ENCODE results near the gene TEX35. TPM values are rescaled to one million over a fixed set of nuclear protein-coding genes. Genes with fewer than 3 reads are reported as not detected.

Gene TEX35
- total and polyA plus RNA-seq, 4 donors, result not detected

DNA sequence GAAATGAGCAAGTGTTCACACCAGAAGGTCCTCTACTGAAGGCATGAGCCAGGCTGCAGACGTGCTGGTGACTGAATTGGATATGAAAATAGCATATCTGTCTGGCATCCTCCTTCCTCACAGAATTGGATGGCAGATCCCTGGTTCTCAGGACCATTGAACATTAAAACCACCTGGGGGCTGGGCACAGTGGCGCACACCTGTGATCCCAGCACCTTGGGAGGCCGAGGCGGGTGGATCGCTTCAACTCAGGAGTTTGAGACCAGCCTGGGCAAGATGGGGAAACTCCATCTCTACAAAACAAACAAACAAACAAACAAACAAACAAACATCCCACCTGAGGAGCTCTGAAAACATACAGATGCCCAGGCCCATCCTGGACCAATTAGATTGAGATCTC is 23.4 kb downstream of the TEX35 start:
- DNase-seq, result no peak
- no peaks in the 10 kb centered on the region for H3K36me3 ChIP-seq (ENCODE audit: control insufficient read depth in 4 of 4, insufficient read depth in 4 of 4, low read length in 4 of 4)
- H3K4me1 ChIP-seq (ENCODE audit: control insufficient read depth in 5 of 5, insufficient read depth in 5 of 5, low read length in 5 of 5), result peaks cover 0 to 14% (median 4%) of the 10 kb centered on the region in 5 donors
- ATAC-seq (ENCODE audit: insufficient read depth, low FRiP score), result no peak
- no peak overlapping the region for H3K4me3 ChIP-seq
- H3K9me3 ChIP-seq (ENCODE audit: control insufficient read depth in 4 of 4, insufficient read depth in 3 of 4, low read length in 3 of 4), result no peaks in the 10 kb centered on the region
- H3K9ac ChIP-seq (ENCODE audit: insufficient read depth in 1 of 2, low read length in 2 of 2), result no peak overlapping the region
- no peaks in the 10 kb centered on the region for H3K27me3 ChIP-seq (ENCODE audit: control insufficient read depth in 3 of 3, insufficient read depth in 3 of 3, low read length in 2 of 3)
- 92 to 98% methylated on average over 5 of the region's 5 CpGs for WGBS, 2 donors
- H3K27ac ChIP-seq (ENCODE audit: low read depth in 1 of 2, low read length in 1 of 2), result peak overlapping the region in 1 of 2 donors; percentile 79
- TF ChIP-seq, protein P1, sequence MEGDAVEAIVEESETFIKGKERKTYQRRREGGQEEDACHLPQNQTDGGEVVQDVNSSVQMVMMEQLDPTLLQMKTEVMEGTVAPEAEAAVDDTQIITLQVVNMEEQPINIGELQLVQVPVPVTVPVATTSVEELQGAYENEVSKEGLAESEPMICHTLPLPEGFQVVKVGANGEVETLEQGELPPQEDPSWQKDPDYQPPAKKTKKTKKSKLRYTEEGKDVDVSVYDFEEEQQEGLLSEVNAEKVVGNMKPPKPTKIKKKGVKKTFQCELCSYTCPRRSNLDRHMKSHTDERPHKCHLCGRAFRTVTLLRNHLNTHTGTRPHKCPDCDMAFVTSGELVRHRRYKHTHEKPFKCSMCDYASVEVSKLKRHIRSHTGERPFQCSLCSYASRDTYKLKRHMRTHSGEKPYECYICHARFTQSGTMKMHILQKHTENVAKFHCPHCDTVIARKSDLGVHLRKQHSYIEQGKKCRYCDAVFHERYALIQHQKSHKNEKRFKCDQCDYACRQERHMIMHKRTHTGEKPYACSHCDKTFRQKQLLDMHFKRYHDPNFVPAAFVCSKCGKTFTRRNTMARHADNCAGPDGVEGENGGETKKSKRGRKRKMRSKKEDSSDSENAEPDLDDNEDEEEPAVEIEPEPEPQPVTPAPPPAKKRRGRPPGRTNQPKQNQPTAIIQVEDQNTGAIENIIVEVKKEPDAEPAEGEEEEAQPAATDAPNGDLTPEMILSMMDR (IDR thresholded peaks at IDR 0.05; ENCODE audit: control extremely low read depth, extremely low read depth), result no peak

DNA sequence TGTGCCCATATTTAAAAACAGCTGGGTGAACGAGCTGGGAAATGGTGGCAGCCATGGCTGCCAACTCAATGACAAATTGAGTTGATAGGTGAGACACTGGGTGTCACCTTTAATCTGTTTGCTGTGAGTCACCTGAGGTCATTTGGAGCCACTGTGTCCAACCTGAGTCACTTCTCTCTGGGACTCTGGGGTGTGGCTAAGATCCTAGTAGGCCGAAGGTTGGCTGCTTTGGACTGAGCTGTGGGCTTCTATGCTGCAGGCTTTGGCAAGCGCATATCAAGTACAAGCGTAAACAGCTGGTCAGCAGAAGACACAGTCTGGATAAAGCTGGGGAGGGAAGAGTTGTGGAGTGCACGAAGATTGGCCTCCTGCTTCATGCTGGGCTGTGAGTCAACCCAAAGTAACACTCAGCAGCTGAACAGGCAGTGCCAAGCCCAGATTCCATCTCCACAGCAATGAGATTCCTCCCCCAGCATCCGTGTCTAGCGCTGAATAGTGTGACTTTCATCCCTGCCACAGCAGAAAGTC is 24.0 kb downstream of the TEX35 start:
- peak; percentile 65 to 92 (median 79) for DNase-seq
- TF ChIP-seq, protein P1 (IDR thresholded peaks at IDR 0.05; ENCODE audit: control extremely low read depth, extremely low read depth), result no peak
- WGBS, 2 donors, result 71 to 79% methylated on average over 7 of the region's 7 CpGs
- Histone ChIP-seq H3K27me3 (ENCODE audit: control insufficient read depth in 3 of 3, insufficient read depth in 3 of 3, low read length in 2 of 3) (no peaks in the 10 kb centered on the region), H3K36me3 (ENCODE audit: control insufficient read depth in 4 of 4, insufficient read depth in 4 of 4, low read length in 4 of 4) (no peaks in the 10 kb centered on the region), H3K27ac (ENCODE audit: low read depth in 1 of 2, low read length in 1 of 2) (peak overlapping the region; percentile 46 to 79), H3K9me3 (ENCODE audit: control insufficient read depth in 4 of 4, insufficient read depth in 3 of 4, low read length in 3 of 4) (no peaks in the 10 kb centered on the region), H3K4me1 (ENCODE audit: control insufficient read depth in 5 of 5, insufficient read depth in 5 of 5, low read length in 5 of 5) (peaks cover 0 to 15% (median 2%) of the 10 kb centered on the region in 5 donors), H3K9ac (ENCODE audit: insufficient read depth in 1 of 2, low read length in 2 of 2) (no peak overlapping the region), H3K4me3 (no peak overlapping the region)
- ATAC-seq (ENCODE audit: insufficient read depth, low FRiP score), result peak; percentile 66

DNA sequence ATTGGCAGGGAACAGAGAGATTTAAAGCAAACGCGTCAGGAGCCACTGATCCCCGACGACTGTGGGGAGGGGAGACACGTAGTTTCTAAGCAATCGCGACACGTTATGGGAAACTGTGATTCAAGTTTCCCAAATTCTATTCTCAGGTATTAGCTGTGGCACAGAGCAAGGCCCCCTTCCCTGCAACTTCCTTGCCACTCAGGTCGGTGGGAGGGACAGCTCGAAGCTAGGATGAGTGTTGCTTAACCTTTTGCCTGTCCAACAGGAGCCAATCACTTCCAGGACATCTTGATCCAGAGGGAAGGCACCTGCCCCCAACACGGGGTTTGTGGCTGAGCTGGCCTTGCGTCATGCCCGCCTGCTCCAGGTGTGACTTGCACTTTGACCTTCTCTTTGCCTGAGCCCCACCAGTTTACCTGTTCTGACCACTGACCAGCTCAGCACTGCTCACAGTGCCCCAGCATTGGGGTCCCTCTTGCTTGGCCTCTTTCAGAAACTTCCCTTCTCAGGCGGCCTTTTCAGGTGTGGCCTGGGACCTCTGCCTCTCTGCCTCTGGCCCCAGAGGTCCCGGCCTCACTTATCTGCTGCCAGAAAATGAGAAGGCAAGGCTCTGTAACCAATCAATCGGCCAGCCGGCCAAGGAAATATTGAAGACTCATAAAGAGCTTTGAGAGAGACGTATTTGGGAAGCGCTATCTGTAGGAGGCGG is 24.6 kb downstream of the TEX35 start:
- H3K27ac ChIP-seq (ENCODE audit: low read depth in 1 of 2, low read length in 1 of 2), result peak overlapping the region; percentile 46 to 71
- DNase-seq, result no peak
- no peaks in the 10 kb centered on the region for H3K9me3 ChIP-seq (ENCODE audit: control insufficient read depth in 4 of 4, insufficient read depth in 3 of 4, low read length in 3 of 4)
- H3K9ac ChIP-seq (ENCODE audit: insufficient read depth in 1 of 2, low read length in 2 of 2), result no peak overlapping the region
- WGBS, 2 donors, result 77 to 87% methylated on average over 20 of the region's 20 CpGs
- no peak overlapping the region for H3K4me3 ChIP-seq
- H3K4me1 ChIP-seq (ENCODE audit: control insufficient read depth in 5 of 5, insufficient read depth in 5 of 5, low read length in 5 of 5), result peaks cover 0 to 15% (median 2%) of the 10 kb centered on the region in 5 donors
- ATAC-seq (ENCODE audit: insufficient read depth, low FRiP score), result no peak
- no peaks in the 10 kb centered on the region for H3K27me3 ChIP-seq (ENCODE audit: control insufficient read depth in 3 of 3, insufficient read depth in 3 of 3, low read length in 2 of 3)
- TF ChIP-seq, protein P1 (IDR thresholded peaks at IDR 0.05; ENCODE audit: control extremely low read depth, extremely low read depth), result no peak
- no peaks in the 10 kb centered on the region for H3K36me3 ChIP-seq (ENCODE audit: control insufficient read depth in 4 of 4, insufficient read depth in 4 of 4, low read length in 4 of 4)

Measured in lung (tissue), 12 donors.